A549 (cell line): ENCODE data around the gene COL17A1.

Experiments
- CHD2 ChIP-seq: fragments of 150-350 bp; IDR thresholded peaks from 2 replicates; pipeline ENCODE4 v1.6.1; 2014; ENCODE audit warnings: low read length; ENCODE audit not compliant: partially characterized antibody
- CTCF ChIP-seq: fragments of >200 bp; sonication (Bioruptor Twin); formaldehyde crosslinking; IDR thresholded peaks from 3 replicates; pipeline ENCODE4 v1.5.1; 2016
- ESRRA ChIP-seq: fragments of 150-350 bp; IDR thresholded peaks from 2 replicates; pipeline ENCODE4 v1.6.1; 2014; ENCODE audit warnings: mild to moderate bottlenecking, low read length, borderline replicate concordance
- FOSL2 ChIP-seq, 2 experiments: fragments of 450-650 bp in 1 of 2; fragments of >200 bp in 1 of 2; sonication (Bioruptor Twin) in 1 of 2; formaldehyde crosslinking; IDR thresholded peaks; 2 replicates each; pipeline versions ENCODE4 v1.5.0 to v1.6.1; 2016 to 2020; ENCODE audit warnings: mild to moderate bottlenecking in 1 of 2, moderate library complexity in 1 of 2
- MAFK ChIP-seq: fragments of 450-650 bp; IDR thresholded peaks from 2 replicates; pipeline ENCODE4 v1.6.1; 2014; ENCODE audit not compliant: partially characterized antibody
- PHF8 ChIP-seq: fragments of 200-600 bp; sonication (generic); IDR thresholded peaks from 2 replicates; pipeline ENCODE4 v1.6.1; 2016; ENCODE audit warnings: low read depth, mild to moderate bottlenecking, antibody characterized with exemption, moderate library complexity, borderline replicate concordance
- POLR2A ChIP-seq: IDR thresholded peaks from 2 replicates; pipeline ENCODE4 v1.6.1; 2012; ENCODE audit warnings: mild to moderate bottlenecking, low read length
- POLR2AphosphoS2 ChIP-seq: conservative IDR thresholded peaks from 2 replicates; pipeline ENCODE4 v1.6.1; 2012; ENCODE audit warnings: low read length, improper control_type of control experiment, inconsistent platforms
- RCOR1 ChIP-seq: fragments of 150-350 bp; IDR thresholded peaks from 2 replicates; pipeline ENCODE4 v1.6.1; 2014; ENCODE audit warnings: antibody characterized with exemption, low read length, low read depth
- RFX5 ChIP-seq: fragments of 450-650 bp; IDR thresholded peaks from 2 replicates; pipeline ENCODE4 v1.7.1; 2014; ENCODE audit warnings: antibody characterized with exemption, mild to moderate bottlenecking, moderate library complexity
- SREBF2 ChIP-seq: fragments of 450-650 bp; IDR thresholded peaks from 2 replicates; pipeline ENCODE4 v1.6.1; 2014; ENCODE audit warnings: mild to moderate bottlenecking, moderate library complexity
- ZC3H11A ChIP-seq: fragments of 450-650 bp; IDR thresholded peaks from 2 replicates; pipeline ENCODE4 v1.6.1; 2014; ENCODE audit warnings: antibody characterized with exemption, mild to moderate bottlenecking
- ZFP36 ChIP-seq: fragments of 450-650 bp; IDR thresholded peaks from 2 replicates; pipeline ENCODE4 v1.6.1; 2014; ENCODE audit warnings: borderline replicate concordance; ENCODE audit not compliant: partially characterized antibody
- TF ChIP-seq, protein P1 (sequence below): IDR thresholded peaks from 2 replicates; pipeline ENCODE4 v1.6.1; 2012

DNA sequence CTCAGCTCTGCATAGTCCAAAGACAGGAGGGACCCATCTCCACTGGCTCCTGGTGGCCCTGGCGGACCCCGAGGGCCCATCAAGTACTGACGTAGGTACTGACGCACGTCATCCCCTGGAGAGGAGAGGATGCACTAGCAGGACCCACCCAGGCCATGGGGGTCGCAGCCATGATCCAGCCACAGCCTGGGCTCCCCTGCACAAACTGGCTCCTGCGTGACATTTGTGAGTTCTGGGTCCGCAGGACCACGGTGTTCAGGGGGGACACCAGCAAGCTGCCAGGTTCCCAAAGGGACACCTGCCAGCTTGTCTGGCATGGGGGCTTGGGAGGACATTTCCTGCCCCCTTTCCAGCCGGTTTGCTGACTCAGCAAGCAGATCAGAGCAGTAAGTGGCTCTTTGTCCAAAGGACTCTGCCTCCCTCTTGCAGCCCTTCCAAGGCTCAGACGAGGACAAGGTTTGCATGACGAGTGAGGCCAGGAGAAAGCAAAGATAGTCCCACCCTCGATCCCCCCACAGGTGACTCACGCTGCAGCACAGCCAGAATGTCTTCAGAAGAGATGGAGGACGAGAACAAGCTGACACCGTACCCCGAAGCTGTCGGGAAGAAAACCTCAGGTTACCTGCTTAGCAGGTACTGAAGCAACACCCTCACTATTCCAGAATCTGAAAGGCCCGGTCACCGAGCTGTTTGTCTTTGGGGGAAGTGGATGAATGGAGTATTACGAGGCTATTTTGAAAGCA, 49.0 kb downstream of the COL17A1 start:
- no peak for TF ChIP-seq CTCF
- no peak for TF ChIP-seq POLR2A
- TF ChIP-seq, protein P1, sequence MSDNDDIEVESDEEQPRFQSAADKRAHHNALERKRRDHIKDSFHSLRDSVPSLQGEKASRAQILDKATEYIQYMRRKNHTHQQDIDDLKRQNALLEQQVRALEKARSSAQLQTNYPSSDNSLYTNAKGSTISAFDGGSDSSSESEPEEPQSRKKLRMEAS = no peak
- no peak for TF ChIP-seq RFX5
- no peak for TF ChIP-seq PHF8
- TF ChIP-seq ESRRA = no peak
- TF ChIP-seq RCOR1 = no peak
- no peak for TF ChIP-seq ZFP36
- peak; percentile 97 for TF ChIP-seq MAFK
- no peak for TF ChIP-seq CHD2
- no peak for TF ChIP-seq FOSL2 (IDR thresholded peaks at IDR 0.05)
- no peak for TF ChIP-seq FOSL2 (CRISPR knock-in tag; IDR thresholded peaks at IDR 0.05)
- TF ChIP-seq ZC3H11A = no peak
- TF ChIP-seq SREBF2 = no peak
- no peak for TF ChIP-seq POLR2AphosphoS2
